ENCODE results near the gene FAHD2B.
"Not testable (repeated sequence)": the region's sequence is repeated elsewhere in the genome, so short reads cannot be mapped to it uniquely, and the experiment has no call there.

- not testable (repeated sequence) for TF ChIP-seq RXRA (IDR thresholded peaks at IDR 0.05; ENCODE audit: borderline replicate concordance, low read depth); GABPA (IDR thresholded peaks at IDR 0.05; ENCODE audit: low read depth); CTCF (IDR thresholded peaks at IDR 0.05); USF1 (IDR thresholded peaks at IDR 0.05; ENCODE audit: borderline replicate concordance, low read depth); EZH2phosphoT487 (IDR thresholded peaks at IDR 0.05; ENCODE audit: borderline replicate concordance, low read depth); TEAD4 (IDR thresholded peaks at IDR 0.05; ENCODE audit: borderline replicate concordance, insufficient read depth); TCF12 (IDR thresholded peaks at IDR 0.05); POLR2AphosphoS5 (IDR thresholded peaks at IDR 0.05; ENCODE audit: low read depth, low read length); NRF1 (IDR thresholded peaks at IDR 0.05; ENCODE audit: low read depth, low read length); MAX (IDR thresholded peaks at IDR 0.05; ENCODE audit: low read depth); NFIC (IDR thresholded peaks at IDR 0.05; ENCODE audit: borderline replicate concordance); CHD2 (IDR thresholded peaks at IDR 0.05; ENCODE audit: low read length, partially characterized antibody); SMC3 (IDR thresholded peaks at IDR 0.05; ENCODE audit: low read depth, low read length)
These were observed 38.5 kb downstream of the FAHD2B start for GRCh38 chr2:97056150-97056549.
